Stomach (tissue), 4 donors: ENCODE measurements around the gene CRIM1.

ENCODE experiments used
- POLR2AphosphoS5 ChIP-seq, 3 donors: sonication (generic); formaldehyde crosslinking; IDR thresholded peaks; one replicate each; pipeline ENCODE4 v1.6.1; 2016; ENCODE audit warnings: antibody characterized with exemption in 3 of 3
- TF ChIP-seq, protein P1 (sequence below), 7 experiments: fragments of 450-650 bp in 4 of 7; fragments of 200-600 bp in 3 of 7; sonication (generic) in 3 of 7; IDR thresholded peaks; one replicate each; pipeline ENCODE4 v1.5.1; 2016 to 2019; ENCODE audit warnings: antibody characterized with exemption in 7 of 7, control low read depth in 2 of 7, mild to moderate bottlenecking in 1 of 7

DNA sequence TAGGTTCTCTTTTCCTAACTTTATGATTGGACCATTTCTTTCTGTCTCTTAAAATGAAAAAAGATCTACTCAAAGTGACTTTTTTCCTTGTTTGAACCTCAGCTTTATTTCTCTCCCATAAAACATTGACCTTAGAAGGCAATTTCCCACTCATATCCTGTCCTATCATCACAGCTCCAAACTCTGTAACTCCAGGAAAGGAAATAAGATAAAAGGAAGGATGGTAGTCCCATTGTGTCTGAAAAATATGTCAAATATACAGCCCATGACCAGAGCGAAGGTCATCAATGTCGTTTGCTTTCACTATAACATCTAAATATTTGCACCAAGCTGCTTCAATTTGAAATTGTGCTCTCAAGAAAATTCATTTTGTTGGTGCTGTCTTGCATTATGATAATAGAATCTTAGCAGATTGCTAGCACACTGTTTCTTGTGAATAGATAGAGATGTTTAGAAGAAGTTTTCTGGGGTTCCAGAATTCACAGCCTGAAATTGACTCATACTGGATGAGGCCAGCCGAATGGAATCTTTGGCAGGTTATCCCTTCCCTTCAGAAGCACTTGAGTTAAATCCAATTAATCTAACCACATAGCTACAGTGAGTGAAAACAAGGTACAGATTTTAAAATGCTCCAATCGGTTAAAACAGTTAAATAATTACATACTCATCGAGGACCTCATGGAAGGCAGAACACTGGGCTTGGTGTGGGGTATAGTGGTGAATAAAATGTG is 95.1 kb downstream of the CRIM1 start:
- TF ChIP-seq, protein P1, sequence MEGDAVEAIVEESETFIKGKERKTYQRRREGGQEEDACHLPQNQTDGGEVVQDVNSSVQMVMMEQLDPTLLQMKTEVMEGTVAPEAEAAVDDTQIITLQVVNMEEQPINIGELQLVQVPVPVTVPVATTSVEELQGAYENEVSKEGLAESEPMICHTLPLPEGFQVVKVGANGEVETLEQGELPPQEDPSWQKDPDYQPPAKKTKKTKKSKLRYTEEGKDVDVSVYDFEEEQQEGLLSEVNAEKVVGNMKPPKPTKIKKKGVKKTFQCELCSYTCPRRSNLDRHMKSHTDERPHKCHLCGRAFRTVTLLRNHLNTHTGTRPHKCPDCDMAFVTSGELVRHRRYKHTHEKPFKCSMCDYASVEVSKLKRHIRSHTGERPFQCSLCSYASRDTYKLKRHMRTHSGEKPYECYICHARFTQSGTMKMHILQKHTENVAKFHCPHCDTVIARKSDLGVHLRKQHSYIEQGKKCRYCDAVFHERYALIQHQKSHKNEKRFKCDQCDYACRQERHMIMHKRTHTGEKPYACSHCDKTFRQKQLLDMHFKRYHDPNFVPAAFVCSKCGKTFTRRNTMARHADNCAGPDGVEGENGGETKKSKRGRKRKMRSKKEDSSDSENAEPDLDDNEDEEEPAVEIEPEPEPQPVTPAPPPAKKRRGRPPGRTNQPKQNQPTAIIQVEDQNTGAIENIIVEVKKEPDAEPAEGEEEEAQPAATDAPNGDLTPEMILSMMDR (IDR thresholded peaks at IDR 0.05), result no peak
- TF ChIP-seq POLR2AphosphoS5 (IDR thresholded peaks at IDR 0.05), result no peak
